Activated CD4-positive, CD25-positive, alpha-beta regulatory T cell (primary cell): ENCODE results near the gene ARFGAP1.
A peak's percentile ranks its signal among the peaks of the same experiment; 100 is the strongest.
"Not testable (repeated sequence)": the region's sequence is repeated elsewhere in the genome, so short reads cannot be mapped to it uniquely, and the experiment has no call there.

Source experiments
- DNase-seq, 4 experiments: peaks; one replicate each; lab custom pipeline; 2025; lab: John Stamatoyannopoulos, UW

The ARFGAP1 gene

GRCh38 chr20:63290677-63291472 is 18.3 kb downstream of the ARFGAP1 start:
- DNase-seq, result peak; percentile 19 to 47 (median 42)

DNA sequence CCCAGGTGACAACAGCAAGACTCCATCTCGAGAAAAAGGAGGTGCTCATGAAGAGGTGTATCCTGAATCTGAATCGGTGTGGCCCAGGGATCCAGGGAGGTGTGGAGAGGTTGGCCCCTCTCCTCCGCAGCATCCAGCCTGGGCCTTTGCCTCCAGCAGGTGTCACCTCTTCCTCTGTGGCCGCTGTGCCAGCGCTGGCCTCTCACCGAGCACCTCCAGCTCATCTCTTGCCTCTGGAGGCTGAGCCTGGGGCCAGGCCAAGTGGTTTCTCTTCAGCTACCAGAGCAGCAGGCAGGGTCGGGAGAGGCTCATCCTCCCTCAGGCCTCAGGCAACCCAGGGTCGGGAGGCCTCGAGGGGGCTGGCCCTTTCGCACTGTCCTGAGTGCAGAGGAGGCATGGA is 19.2 kb downstream of the ARFGAP1 start:
- DNase-seq, result no peak

DNA sequence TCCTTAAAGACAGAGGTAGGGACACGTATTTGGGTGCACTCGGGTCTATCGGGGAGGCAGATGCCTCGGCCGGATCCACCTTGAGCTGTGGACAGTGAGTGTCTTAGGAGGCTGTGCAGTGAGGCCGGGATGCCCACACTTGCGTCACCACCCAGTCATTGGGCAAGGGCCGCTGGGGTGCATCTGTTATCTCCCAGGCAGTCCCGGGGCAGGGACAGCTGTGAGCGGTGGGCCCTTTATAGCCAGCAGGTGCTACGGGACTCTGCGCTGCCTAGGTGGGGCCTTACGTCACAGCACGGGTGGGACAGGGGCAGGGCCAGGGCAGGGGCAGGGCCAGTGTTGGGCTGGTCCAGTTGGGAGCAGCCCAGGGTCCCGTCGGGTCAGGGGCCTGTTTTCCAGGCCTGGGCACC is 19.7 kb downstream of the ARFGAP1 start:
- no peak for DNase-seq

GRCh38 chr20:63292904-63293303 is 20.3 kb downstream of the ARFGAP1 start, which contains the start of gene COL20A1:
Gene COL20A1 (plus strand): TSS chr20:63293186. CDS start chr20:63295108, 1,922 bp downstream.
- no peak for DNase-seq

DNA sequence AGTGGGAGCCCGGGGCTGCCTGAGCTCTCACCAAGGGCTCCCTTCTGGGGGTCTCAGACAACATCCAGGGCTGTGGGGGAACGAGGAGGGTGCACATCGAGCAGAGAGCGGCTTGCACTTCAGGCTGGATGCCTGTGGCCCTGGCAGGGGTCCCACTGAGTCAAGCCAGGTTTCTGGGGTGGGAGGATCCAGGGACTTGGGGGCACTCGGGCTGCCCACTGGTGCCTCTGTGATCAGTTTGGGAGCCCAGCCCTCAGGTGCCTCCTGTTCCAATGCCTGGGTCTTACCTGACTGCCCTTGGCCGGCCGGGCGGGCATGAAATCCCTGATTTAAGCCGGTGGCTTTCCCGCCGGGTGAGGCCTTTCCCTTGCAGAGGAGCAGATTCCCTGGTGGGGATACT is 20.8 kb downstream of the ARFGAP1 start:
- DNase-seq, result no peak

- no peak for DNase-seq
Measured at GRCh38 chr20:63293871-63294535, 21.4 kb downstream of the ARFGAP1 start.

DNA sequence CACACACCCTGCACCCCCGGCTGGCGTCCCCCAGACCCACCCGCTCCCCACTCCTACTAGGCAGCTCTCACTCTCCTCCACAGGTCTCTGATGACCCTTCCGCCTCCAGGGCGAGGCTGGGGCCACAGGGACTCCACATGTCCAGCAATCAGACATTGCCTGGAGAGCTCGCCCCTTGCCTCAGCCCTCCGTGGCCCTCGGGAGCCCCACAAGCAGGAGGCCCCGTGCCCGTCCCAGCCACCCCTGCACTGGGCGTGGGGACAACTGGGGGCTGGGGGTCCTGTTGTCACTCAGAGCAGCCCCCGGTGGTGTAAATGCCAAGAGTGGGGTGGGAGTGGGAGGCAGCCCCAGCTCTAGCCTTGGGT is 21.9 kb downstream of the ARFGAP1 start:
- no peak for DNase-seq

DNA sequence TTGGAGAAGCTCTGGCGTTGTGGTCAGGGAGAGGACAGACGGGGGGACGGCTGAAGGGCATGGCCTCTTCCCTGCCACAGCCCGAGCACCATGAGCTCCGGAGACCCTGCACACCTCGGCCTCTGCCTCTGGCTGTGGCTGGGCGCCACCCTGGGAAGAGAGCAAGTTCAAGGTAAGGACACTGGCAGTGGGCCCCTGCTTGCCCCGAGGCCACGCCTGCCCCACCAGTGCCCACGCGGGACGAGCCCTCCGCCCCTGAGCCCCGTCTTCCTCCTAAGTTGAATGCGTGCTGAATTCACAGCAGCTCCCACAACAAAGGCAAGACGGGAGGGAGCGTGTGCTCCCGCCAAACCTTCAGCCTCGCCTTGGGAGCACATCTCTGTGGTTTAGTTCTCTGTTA is 22.4 kb downstream of the ARFGAP1 start:
- DNase-seq, result no peak

- no peak for DNase-seq
Measured at GRCh38 chr20:63295422-63295821, 22.8 kb downstream of the ARFGAP1 start.

- DNase-seq, result no peak
Measured at GRCh38 chr20:63295846-63296245, 23.2 kb downstream of the ARFGAP1 start.

GRCh38 chr20:63296531-63297299 is 24.1 kb downstream of the ARFGAP1 start:
- DNase-seq, result no peak

- DNase-seq, result no peak
Measured at GRCh38 chr20:63297371-63297781, 24.8 kb downstream of the ARFGAP1 start.

DNA sequence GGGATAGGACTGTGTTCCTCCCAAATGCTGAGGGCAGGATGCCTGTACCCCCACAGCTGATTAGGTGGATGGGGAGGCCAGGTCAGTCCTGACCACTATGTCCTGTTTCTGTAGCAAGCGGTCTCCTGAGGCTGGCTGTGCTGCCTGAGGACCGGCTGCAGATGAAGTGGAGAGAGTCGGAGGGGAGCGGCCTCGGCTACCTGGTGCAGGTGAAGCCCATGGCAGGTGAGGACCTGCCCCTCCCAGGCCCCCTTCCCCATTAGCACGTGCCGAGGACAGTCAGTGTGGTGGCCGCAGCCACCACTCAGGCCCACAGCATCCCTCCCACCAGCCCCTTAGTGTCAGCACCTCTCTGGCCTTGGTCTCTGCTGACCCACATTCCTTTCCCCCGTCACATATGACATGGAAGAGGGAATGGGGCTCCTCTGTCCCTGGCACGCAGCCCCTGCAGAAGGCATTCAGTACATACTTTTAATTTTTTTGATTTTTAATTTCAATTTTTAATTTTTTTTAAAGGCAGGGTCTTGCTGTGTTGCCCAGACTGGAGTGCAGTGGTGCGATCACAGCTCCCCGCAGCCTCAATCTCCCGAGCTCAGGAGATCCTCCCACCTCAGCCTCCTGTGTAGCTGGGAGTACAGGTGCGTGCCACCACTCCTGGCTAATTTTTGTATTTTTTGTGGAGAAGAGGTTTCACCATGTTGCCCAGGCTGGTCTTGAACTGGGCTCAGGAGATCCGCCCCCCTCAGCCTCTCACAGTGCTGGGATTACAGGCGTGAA is 25.4 kb downstream of the ARFGAP1 start:
- no peak for DNase-seq

DNA sequence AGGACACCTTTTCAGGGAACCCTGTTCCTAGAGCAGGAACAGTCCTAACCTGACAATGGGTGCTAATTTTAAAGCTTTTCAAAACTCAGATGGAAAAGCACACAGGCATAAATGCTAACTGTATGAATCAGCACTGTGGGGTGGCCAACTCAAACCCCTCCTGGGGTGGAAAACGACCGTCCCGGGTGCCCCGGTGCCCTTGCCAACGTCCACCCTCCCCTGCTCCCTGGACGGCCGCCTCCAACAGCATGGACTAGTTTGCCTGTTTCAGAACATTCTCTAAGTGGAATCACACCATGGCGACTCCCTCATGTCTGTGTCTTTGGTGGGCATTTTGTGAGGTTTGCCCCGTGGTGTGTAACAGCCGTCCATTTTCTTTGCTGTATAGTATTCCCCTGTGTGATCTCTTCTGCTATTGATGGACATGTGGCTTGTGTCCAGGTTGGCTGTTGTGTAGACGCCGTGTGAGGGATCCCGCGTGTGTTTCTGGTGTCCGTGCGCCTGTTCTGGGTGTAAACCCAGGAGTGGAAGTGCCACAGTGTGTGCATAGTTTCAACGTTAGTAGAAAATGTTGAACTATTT is 26.2 kb downstream of the ARFGAP1 start:
- no peak for DNase-seq

DNA sequence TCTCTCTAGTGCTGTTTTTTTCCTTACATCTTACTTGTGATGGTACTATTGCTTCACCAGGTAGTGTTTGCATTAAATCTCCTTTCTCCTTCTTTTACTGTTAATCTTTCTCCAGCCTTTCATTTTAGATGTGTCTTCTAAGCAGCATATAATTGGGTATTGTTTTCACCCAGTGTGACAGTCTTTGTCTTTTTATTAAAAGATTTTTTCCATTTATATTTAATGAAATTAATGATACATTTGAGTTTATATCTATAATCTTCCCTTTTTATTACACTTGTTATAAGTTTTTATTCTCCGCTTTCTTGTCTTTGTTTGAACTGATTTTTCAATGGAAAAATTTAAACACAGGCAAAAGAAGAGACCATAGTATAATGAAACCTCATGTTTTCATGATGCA is 29.1 kb downstream of the ARFGAP1 start:
- DNase-seq, result no peak

DNA sequence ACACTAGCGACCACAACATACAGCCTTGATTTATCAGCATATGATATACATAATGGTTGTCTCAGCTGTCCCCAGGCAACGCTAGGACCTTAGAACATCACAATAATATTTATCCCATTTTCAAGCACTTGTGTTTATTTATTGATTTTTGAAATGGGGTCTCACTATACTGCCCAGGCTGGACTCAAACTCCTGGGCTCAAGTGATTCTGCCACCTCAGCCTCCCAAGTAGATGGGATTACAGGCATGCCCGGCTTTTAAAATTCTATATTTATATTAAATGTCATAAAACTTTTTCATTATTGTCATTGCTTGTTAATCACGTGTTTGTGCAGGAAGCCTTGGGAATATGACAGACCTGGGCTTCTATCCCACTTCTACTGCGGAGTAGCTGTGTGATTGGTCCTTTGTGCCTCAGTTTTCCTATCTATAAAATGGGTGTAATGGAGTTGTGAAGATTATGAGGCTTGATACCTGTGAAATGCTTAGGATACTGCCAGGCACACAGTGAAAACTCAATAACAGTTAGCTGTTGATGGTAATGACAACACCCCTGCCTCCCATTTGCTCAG is 30.6 kb downstream of the ARFGAP1 start:
- DNase-seq, result no peak

GRCh38 chr20:63305393-63305792 is 32.8 kb downstream of the ARFGAP1 start:
- DNase-seq, result no peak

GRCh38 chr20:63305933-63306672 is 33.5 kb downstream of the ARFGAP1 start:
- DNase-seq, result not testable (repeated sequence)

DNA sequence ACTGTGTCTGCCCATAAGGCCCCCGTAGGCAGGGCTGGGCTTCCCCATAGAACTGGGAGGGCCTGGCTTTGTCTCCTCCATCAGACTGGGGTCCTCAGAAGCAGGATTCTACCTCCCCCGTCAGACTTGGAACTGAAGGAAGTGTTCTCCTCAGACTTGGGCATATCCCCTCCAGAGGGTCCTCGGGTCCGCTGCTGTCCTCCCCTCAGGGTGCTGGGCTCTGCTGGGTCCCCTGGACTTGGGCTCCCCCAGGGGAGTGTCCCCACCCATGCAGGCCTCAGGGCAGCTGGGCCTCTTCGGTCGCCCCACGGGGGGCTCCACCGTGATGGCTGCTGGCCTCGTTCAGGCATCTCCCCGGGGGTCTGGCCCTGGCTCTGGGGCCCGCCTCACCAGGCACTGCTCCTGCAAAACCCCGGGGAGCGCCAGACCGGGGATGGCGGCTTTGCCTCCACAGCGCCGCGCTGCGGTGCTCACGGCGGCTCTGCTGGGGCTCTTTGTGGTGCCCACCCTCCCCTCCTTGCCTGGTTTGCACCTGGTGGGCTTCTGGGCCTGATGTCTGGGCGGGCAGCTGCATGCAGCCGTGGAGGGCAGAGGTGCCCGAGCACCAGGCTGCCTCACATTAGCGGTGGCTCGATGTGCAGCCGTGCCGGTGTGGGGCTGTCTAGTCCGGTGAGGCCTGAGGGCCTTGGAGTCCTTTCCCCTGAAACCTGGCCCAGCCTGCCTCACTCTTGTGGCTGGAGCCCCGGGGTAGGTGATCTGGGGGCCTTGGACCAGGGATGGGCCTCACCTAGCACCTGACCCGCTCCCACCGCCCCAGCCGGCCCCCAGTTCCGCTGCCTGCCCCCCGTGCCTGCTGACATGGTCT is 34.3 kb downstream of the ARFGAP1 start:
- no peak for DNase-seq
